IMR-90 (cell line): ENCODE results near the gene WHRN. TPM values are rescaled to one million over a fixed set of nuclear protein-coding genes. Genes with fewer than 3 reads are reported as not detected.

Source experiments
- ATAC-seq: fragments of 200-7000 bp; cut with Tn5 transposase; 2 replicates; pipeline ENCODE4 v1.9.1; 2020; ENCODE audit warnings: low read depth, mild to moderate bottlenecking, moderate library complexity
- BruUV-seq: library from RNA; stranded (reverse); fragments of 400-500 nt; replicated peaks from 2 replicates; lab custom pipeline; 2021; lab: Mats Ljungman, UMichigan
- CTCF ChIA-PET: fragments of 300-600 bp; formaldehyde crosslinking; extraction: SDS; loops from one replicate; lab custom pipeline; 2021; ENCODE audit warnings: antibody characterized with exemption; lab: Yijun Ruan, JAX
- POLR2A ChIA-PET: fragments of 300-600 bp; sonication (Branson Sonifier 250); formaldehyde crosslinking; loops from one replicate; lab custom pipeline; 2022; ENCODE audit warnings: antibody characterized with exemption; ENCODE audit not compliant: unreplicated experiment; lab: Charles Lee
- DNase-seq: peaks from one replicate; pipeline ENCODE4 v3.0.0; 2013
- H2AFZ ChIP-seq: replicated peaks from 2 replicates; pipeline ENCODE3; 2013; ENCODE audit warnings: low read length, mild to moderate bottlenecking; ENCODE audit not compliant: poor library complexity
- H2AK5ac ChIP-seq: 2 replicates; pipeline ENCODE4 v1.6.1; 2013; ENCODE audit warnings: low read depth, low read length, inconsistent platforms
- H2AK9ac ChIP-seq: replicated peaks from 2 replicates; pipeline ENCODE3; 2013; ENCODE audit warnings: mild to moderate bottlenecking, low read depth, low read length, moderate library complexity; ENCODE audit not compliant: poor library complexity
- H2BK120ac ChIP-seq: 2 replicates; pipeline ENCODE4 v1.6.1; 2013; ENCODE audit warnings: low read depth, low read length, inconsistent platforms
- H2BK15ac ChIP-seq: 3 replicates; pipeline ENCODE4 v1.6.1; 2013; ENCODE audit warnings: low read depth, low read length, inconsistent platforms
- H2BK20ac ChIP-seq: 2 replicates; pipeline ENCODE4 v1.6.1; 2013; ENCODE audit warnings: low read depth, mild to moderate bottlenecking, inconsistent platforms, low read length, moderate library complexity
- H2BK5ac ChIP-seq: 2 replicates; pipeline ENCODE4 v1.6.1; 2013; ENCODE audit warnings: mild to moderate bottlenecking, low read depth, low read length, inconsistent platforms; ENCODE audit not compliant: poor library complexity, severe bottlenecking
- H3K14ac ChIP-seq: replicated peaks from 2 replicates; pipeline ENCODE4 v1.6.1; 2013; ENCODE audit warnings: low read depth, low read length, inconsistent platforms
- H3K18ac ChIP-seq: 2 replicates; pipeline ENCODE4 v1.6.1; 2013; ENCODE audit warnings: low read depth, low read length, control low read depth
- H3K23ac ChIP-seq: 2 replicates; pipeline ENCODE4 v1.6.1; 2013; ENCODE audit warnings: low read depth, low read length, inconsistent platforms
- H3K27ac ChIP-seq: 2 replicates; pipeline ENCODE4 v1.5.1; 2013; ENCODE audit warnings: mild to moderate bottlenecking, control low read depth, low read length; ENCODE audit not compliant: insufficient read depth
- H3K27me3 ChIP-seq: 2 replicates; pipeline ENCODE4 v1.6.1; 2013; ENCODE audit warnings: low read length; ENCODE audit not compliant: control insufficient read depth, insufficient read depth
- H3K36me3 ChIP-seq: 2 replicates; pipeline ENCODE4 v1.6.1; 2013; ENCODE audit warnings: low read length, mixed read lengths; ENCODE audit not compliant: control insufficient read depth, insufficient read depth
- H3K4ac ChIP-seq: 2 replicates; pipeline ENCODE4 v1.6.1; 2013; ENCODE audit warnings: low read depth, low read length, inconsistent platforms
- H3K4me1 ChIP-seq: 2 replicates; pipeline ENCODE4 v1.6.1; 2013; ENCODE audit warnings: low read length, mixed read lengths; ENCODE audit not compliant: control insufficient read depth, insufficient read depth
- H3K4me2 ChIP-seq: 2 replicates; pipeline ENCODE4 v1.6.1; 2013; ENCODE audit warnings: low read depth, mild to moderate bottlenecking, control low read depth, low read length, moderate library complexity
- H3K4me3 ChIP-seq: 2 replicates; pipeline ENCODE4 v1.5.1; 2013; ENCODE audit warnings: low read depth, mild to moderate bottlenecking, control low read depth, low read length, moderate library complexity; ENCODE audit not compliant: insufficient read depth
- H3K56ac ChIP-seq: 2 replicates; pipeline ENCODE4 v1.6.1; 2013; ENCODE audit warnings: low read length, inconsistent platforms; ENCODE audit not compliant: insufficient read depth; ENCODE audit errors: extremely low read depth
- H3K79me1 ChIP-seq, 2 experiments: 2 replicates each; pipeline ENCODE4 v1.6.1; 2013; ENCODE audit warnings: low read length in 2 of 2, inconsistent platforms in 1 of 2, low read depth in 1 of 2
- H3K9ac ChIP-seq: 2 replicates; pipeline ENCODE4 v1.6.1; 2013; ENCODE audit warnings: low read depth, low read length, control low read depth
- H3K9me1 ChIP-seq: 2 replicates; pipeline ENCODE4 v1.6.1; 2013; ENCODE audit warnings: low read length, inconsistent platforms; ENCODE audit not compliant: insufficient read depth
- H3K9me3 ChIP-seq: 2 replicates; pipeline ENCODE4 v1.6.1; 2013; ENCODE audit warnings: low read length; ENCODE audit not compliant: control insufficient read depth, insufficient read depth
- H4K20me1 ChIP-seq: 2 replicates; pipeline ENCODE4 v1.6.1; 2013; ENCODE audit warnings: low read length, inconsistent platforms; ENCODE audit not compliant: insufficient read depth
- H4K5ac ChIP-seq: 2 replicates; pipeline ENCODE4 v1.6.1; 2013; ENCODE audit warnings: mild to moderate bottlenecking, low read depth, low read length, control low read depth
- H4K8ac ChIP-seq, 2 experiments: 2 replicates each; pipeline ENCODE4 v1.6.1; 2013; ENCODE audit warnings: low read depth in 2 of 2, low read length in 2 of 2, control low read depth in 1 of 2, inconsistent platforms in 1 of 2
- H4K91ac ChIP-seq: 2 replicates; pipeline ENCODE4 v1.6.1; 2013; ENCODE audit warnings: low read depth, low read length, inconsistent platforms; ENCODE audit not compliant: insufficient read depth
- BHLHE40 ChIP-seq: fragments of 150-350 bp; IDR thresholded peaks from 2 replicates; pipeline ENCODE4 v1.6.1; 2016; ENCODE audit warnings: mild to moderate bottlenecking, low read depth, low read length
- CEBPB ChIP-seq: IDR thresholded peaks from 2 replicates; pipeline ENCODE4 v1.6.1; 2012; ENCODE audit warnings: low read depth, low read length, improper control_type of control experiment
- ELK1 ChIP-seq: fragments of 150-350 bp; IDR thresholded peaks from 2 replicates; pipeline ENCODE4 v1.6.1; 2016; ENCODE audit warnings: low read depth, mild to moderate bottlenecking, low read length, moderate library complexity, borderline replicate concordance
- FOS ChIP-seq: fragments of 150-350 bp; IDR thresholded peaks from 2 replicates; pipeline ENCODE4 v1.6.1; 2016; ENCODE audit warnings: low read depth, low read length
- NFE2L2 ChIP-seq: fragments of 150-350 bp; IDR thresholded peaks from 2 replicates; pipeline ENCODE4 v1.6.1; 2016; ENCODE audit warnings: low read depth, mild to moderate bottlenecking, low read length
- POLR2A ChIP-seq: IDR thresholded peaks from 2 replicates; pipeline ENCODE4 v1.6.1; 2012; ENCODE audit warnings: mild to moderate bottlenecking, low read depth, low read length
- RCOR1 ChIP-seq: IDR thresholded peaks from 2 replicates; pipeline ENCODE4 v1.6.1; 2012; ENCODE audit warnings: mild to moderate bottlenecking, low read length, improper control_type of control experiment; ENCODE audit not compliant: insufficient replicate concordance
- SMC3 ChIP-seq: fragments of 150-350 bp; IDR thresholded peaks from 2 replicates; pipeline ENCODE4 v1.6.1; 2016; ENCODE audit warnings: low read depth, mild to moderate bottlenecking, antibody characterized with exemption, low read length, moderate library complexity
- USF2 ChIP-seq: fragments of 150-350 bp; IDR thresholded peaks from 2 replicates; pipeline ENCODE4 v1.6.1; 2017; ENCODE audit warnings: mild to moderate bottlenecking, antibody characterized with exemption, low read length, low read depth
- WGBS, 2 experiments: methylation state at CpG; one replicate each; pipeline versions ENCODE4 v1.1.5 to v1.1.7; 2013; ENCODE audit warnings: missing lambda C conversion rate in 2 of 2; ENCODE audit not compliant: insufficient read length in 1 of 2; ENCODE audit errors: extremely low coverage in 2 of 2; 5-methylcytosine and 5-hydroxymethylcytosine counted together
- dilution Hi-C: fragments of 300-500 bp; cut with HindIII; formaldehyde crosslinking; loops from one replicate; pipeline ENCODE4 v1.14.3; 2018; ENCODE audit warnings: low sequenced_read_pairs; ENCODE audit not compliant: unreplicated experiment
- in situ Hi-C: fragments of 300-500 bp; cut with MboI; formaldehyde crosslinking; loops from 3 replicates; pipeline ENCODE4 v1.14.3; 2019; ENCODE audit warnings: low sequenced_read_pairs, inconsistent platforms, mixed read lengths
- intact Hi-C: fragments of 100-400 bp; cut with micrococcal nuclease; formaldehyde crosslinking; loops from 2 replicates; pipeline ENCODE4 v1.10.0; 2022
- polyA plus RNA-seq, 3 experiments: library from polyadenylated mRNA; depleted of rRNA; stranded (reverse); fragments of >200 nt; gene quantifications; 2 replicates each; pipeline ENCODE4 v1.2.3, GENCODE V29; 2012; ENCODE audit warnings: low replicate concordance in 1 of 3
- total RNA-seq: library from RNA; depleted of rRNA; stranded (reverse); fragments of >200 nt; gene quantifications from 2 replicates; pipeline ENCODE4 v1.2.3, GENCODE V29; 2012
- TF ChIP-seq, protein P1 (sequence below): conservative IDR thresholded peaks from 2 replicates; pipeline ENCODE4 v1.5.1; 2012; ENCODE audit warnings: mild to moderate bottlenecking, low read depth, low read length, improper control_type of control experiment

The WHRN gene
- total and polyA plus RNA-seq, 2 of the 4 experiments (the other 2 are of a cell fraction) = 0.18 to 2.6 TPM

DNA sequence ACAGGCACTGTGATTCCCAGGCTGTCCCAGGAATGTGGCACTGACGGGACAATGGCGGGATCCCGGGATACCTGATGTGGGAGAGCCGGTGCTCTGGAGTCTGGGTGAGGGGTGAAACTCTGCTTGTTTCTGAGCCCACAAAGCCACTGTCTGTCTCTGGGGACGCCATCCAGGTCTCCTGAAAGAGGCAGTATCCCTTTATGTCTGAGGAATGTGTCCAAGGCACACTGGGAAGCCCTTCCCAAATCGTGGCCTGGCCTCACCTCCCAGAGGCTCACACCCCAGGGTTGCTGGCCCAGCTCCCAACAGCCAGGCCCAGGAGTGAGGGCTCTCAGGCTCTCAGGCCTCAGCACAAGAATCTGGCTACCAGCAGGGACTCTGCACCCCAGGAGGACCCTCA, 148.5 kb downstream of the WHRN start:
- no peak overlapping the region for H3K14ac ChIP-seq
- H3K18ac ChIP-seq = no peak overlapping the region
- WGBS, 2 experiments = no CpG with 5 or more reads among the region's 6 CpGs
- no peak overlapping the region for H3K56ac ChIP-seq
- H2AK9ac ChIP-seq = no peak overlapping the region
- intact Hi-C loops (no loop called here), in situ Hi-C loops (no loop called here), dilution Hi-C loops (no loop called here)
- no peak overlapping the region for H4K8ac ChIP-seq
- H4K5ac ChIP-seq = no peak overlapping the region
- H3K4me1 ChIP-seq = peaks cover 2% of the 10 kb centered on the region; the same call in 1 of the 2 replicates
- ATAC-seq (no peak), DNase-seq (no peak)
- no peak overlapping the region for H3K4me3 ChIP-seq
- peaks cover 60% of the 10 kb centered on the region for H3K36me3 ChIP-seq
- no peak overlapping the region for H3K9ac ChIP-seq
- no peak overlapping the region for H3K27ac ChIP-seq
- BruUV-seq = no TSS peak
- H2AFZ ChIP-seq = no peak overlapping the region
- H2BK5ac ChIP-seq = no peak overlapping the region
- H4K20me1 ChIP-seq = no peaks in the 10 kb centered on the region
- no peak overlapping the region for H3K4me2 ChIP-seq
- H3K27me3 ChIP-seq = no peaks in the 10 kb centered on the region
- no peaks in the 10 kb centered on the region for H3K9me3 ChIP-seq
- ChIA-PET POLR2A (no interaction called here), CTCF (no interaction called here)
- TF ChIP-seq NFE2L2 (no peak), FOS (no peak), SMC3 (no peak), RCOR1 (no peak), USF2 (no peak), ELK1 (no peak), BHLHE40 (no peak), CEBPB (no peak), POLR2A (no peak)
- TF ChIP-seq, protein P1, sequence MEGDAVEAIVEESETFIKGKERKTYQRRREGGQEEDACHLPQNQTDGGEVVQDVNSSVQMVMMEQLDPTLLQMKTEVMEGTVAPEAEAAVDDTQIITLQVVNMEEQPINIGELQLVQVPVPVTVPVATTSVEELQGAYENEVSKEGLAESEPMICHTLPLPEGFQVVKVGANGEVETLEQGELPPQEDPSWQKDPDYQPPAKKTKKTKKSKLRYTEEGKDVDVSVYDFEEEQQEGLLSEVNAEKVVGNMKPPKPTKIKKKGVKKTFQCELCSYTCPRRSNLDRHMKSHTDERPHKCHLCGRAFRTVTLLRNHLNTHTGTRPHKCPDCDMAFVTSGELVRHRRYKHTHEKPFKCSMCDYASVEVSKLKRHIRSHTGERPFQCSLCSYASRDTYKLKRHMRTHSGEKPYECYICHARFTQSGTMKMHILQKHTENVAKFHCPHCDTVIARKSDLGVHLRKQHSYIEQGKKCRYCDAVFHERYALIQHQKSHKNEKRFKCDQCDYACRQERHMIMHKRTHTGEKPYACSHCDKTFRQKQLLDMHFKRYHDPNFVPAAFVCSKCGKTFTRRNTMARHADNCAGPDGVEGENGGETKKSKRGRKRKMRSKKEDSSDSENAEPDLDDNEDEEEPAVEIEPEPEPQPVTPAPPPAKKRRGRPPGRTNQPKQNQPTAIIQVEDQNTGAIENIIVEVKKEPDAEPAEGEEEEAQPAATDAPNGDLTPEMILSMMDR = no peak
- no peak overlapping the region for H2BK15ac ChIP-seq
- no peaks in the 10 kb centered on the region; a peak in 1 of 4 replicates for H3K79me1 ChIP-seq
- H2AK5ac ChIP-seq = no peak overlapping the region
- no peak overlapping the region for H3K4ac ChIP-seq
- no peak overlapping the region for H2BK20ac ChIP-seq
- no peaks in the 10 kb centered on the region for H3K9me1 ChIP-seq
- no peak overlapping the region for H3K23ac ChIP-seq
- no peak overlapping the region for H4K91ac ChIP-seq
- H2BK120ac ChIP-seq = no peak overlapping the region
